Activated T-cell treated with anti-CD3 and anti-CD28 coated beads, Interleukin-2, amount 50 U/mL, for 72 hours (primary cell): ENCODE measurements around the gene SCYL1. TPM values are rescaled to one million over a fixed set of nuclear protein-coding genes. Genes with fewer than 3 reads are reported as not detected.

Source experiments
- ATAC-seq, 2 donors: fragments of 150-1000 bp; cut with Tn5 transposase; replicated peaks in 1 of 2; 2 replicates each; pipeline ENCODE4 v1.10.0; 2021; ENCODE audit warnings: moderate library complexity in 2 of 2, mild to moderate bottlenecking in 1 of 2
- DNase-seq, 2 donors: peaks; one replicate each; pipeline ENCODE4 v3.0.0; 2021 to 2022; ENCODE audit warnings: mixed read lengths in 1 of 2
- H3K27ac Mint-ChIP-seq: one replicate; pipeline ENCODE4 v1.8.0; 2022; ENCODE audit warnings: mild to moderate bottlenecking, moderate library complexity, mixed read lengths
- H3K27me3 Mint-ChIP-seq: one replicate; pipeline ENCODE4 v1.8.0; 2022; ENCODE audit warnings: low read depth, mixed read lengths
- H3K36me3 Mint-ChIP-seq, 2 donors: one replicate each; pipeline ENCODE4 v1.8.0; 2022; ENCODE audit warnings: mixed read lengths in 2 of 2, mild to moderate bottlenecking in 1 of 2; ENCODE audit not compliant: insufficient read depth in 2 of 2
- H3K4me1 Mint-ChIP-seq: one replicate; pipeline ENCODE4 v1.8.0; 2022; ENCODE audit warnings: low read depth, mixed read lengths
- H3K4me3 Mint-ChIP-seq, 2 donors: one replicate each; pipeline ENCODE4 v1.8.0; 2022; ENCODE audit warnings: mild to moderate bottlenecking in 2 of 2, mixed read lengths in 2 of 2, moderate library complexity in 2 of 2
- H3K9me3 Mint-ChIP-seq, 2 donors: one replicate each; pipeline ENCODE4 v1.8.0; 2022; ENCODE audit warnings: mixed read lengths in 2 of 2
- total RNA-seq, 2 donors: library from RNA; stranded (reverse); gene quantifications; one replicate each; pipeline ENCODE4 v1.2.3, GENCODE V29; 2022

Gene SCYL1
- total RNA-seq, 2 donors from 2014 or later: 77.9 to 83.4 TPM

DNA sequence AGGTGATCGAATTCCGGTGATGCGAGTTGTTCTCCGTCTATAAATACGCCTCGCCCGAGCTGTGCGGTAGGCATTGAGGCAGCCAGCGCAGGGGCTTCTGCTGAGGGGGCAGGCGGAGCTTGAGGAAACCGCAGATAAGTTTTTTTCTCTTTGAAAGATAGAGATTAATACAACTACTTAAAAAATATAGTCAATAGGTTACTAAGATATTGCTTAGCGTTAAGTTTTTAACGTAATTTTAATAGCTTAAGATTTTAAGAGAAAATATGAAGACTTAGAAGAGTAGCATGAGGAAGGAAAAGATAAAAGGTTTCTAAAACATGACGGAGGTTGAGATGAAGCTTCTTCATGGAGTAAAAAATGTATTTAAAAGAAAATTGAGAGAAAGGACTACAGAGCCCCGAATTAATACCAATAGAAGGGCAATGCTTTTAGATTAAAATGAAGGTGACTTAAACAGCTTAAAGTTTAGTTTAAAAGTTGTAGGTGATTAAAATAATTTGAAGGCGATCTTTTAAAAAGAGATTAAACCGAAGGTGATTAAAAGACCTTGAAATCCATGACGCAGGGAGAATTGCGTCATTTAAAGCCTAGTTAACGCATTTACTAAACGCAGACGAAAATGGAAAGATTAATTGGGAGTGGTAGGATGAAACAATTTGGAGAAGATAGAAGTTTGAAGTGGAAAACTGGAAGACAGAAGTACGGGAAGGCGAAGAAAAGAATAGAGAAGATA is 25.7 kb upstream of the SCYL1 start, which contains the start of gene MALAT1:
MALAT1 (plus strand) TSS at position 69 of the 736 bp plus-strand sequence.
- no peak within 1 kb of the TSS for H3K4me3 Mint-ChIP-seq
- H3K4me1 Mint-ChIP-seq: peaks cover 33% of the 10 kb centered on the region

GRCh38 chr11:65499713-65500386 is 25.0 kb upstream of the SCYL1 start:
- ATAC-seq: no peak
- Mint-ChIP-seq H3K36me3 (peaks cover 14 to 28% of the 10 kb centered on the region in 2 donors), H3K4me3 (no peak overlapping the region), H3K9me3 (no peaks in the 10 kb centered on the region), H3K27me3 (no peaks in the 10 kb centered on the region), H3K4me1 (peaks cover 33% of the 10 kb centered on the region), H3K27ac (no peak overlapping the region)
- no peak for DNase-seq

More for the DNA sequence above, 25.7 kb upstream of the SCYL1 start, which contains the start of gene MALAT1:
- Mint-ChIP-seq H3K27me3 (no peaks in the 10 kb centered on the region), H3K36me3 (peaks cover 7 to 23% of the 10 kb centered on the region in 2 donors), H3K27ac (no peak within 1 kb of the TSS), H3K9me3 (no peaks in the 10 kb centered on the region)
- DNase-seq: peak; percentile 92 to 95
- ATAC-seq: peak; percentile 14 to 23

DNA sequence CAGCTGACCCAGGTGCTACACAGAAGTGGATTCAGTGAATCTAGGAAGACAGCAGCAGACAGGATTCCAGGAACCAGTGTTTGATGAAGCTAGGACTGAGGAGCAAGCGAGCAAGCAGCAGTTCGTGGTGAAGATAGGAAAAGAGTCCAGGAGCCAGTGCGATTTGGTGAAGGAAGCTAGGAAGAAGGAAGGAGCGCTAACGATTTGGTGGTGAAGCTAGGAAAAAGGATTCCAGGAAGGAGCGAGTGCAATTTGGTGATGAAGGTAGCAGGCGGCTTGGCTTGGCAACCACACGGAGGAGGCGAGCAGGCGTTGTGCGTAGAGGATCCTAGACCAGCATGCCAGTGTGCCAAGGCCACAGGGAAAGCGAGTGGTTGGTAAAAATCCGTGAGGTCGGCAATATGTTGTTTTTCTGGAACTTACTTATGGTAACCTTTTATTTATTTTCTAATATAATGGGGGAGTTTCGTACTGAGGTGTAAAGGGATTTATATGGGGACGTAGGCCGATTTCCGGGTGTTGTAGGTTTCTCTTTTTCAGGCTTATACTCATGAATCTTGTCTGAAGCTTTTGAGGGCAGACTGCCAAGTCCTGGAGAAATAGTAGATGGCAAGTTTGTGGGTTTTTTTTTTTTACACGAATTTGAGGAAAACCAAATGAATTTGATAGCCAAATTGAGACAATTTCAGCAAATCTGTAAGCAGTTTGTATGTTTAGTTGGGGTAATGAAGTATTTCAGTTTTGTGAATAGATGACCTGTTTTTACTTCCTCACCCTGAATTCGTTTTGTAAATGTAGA is 24.3 kb upstream of the SCYL1 start:
- Mint-ChIP-seq H3K36me3 (peaks cover 19 to 31% of the 10 kb centered on the region in 2 donors), H3K4me3 (no peak overlapping the region), H3K27ac (no peak overlapping the region), H3K9me3 (no peaks in the 10 kb centered on the region), H3K27me3 (no peaks in the 10 kb centered on the region), H3K4me1 (peaks cover 35% of the 10 kb centered on the region)
- ATAC-seq (no peak), DNase-seq (peak in 1 of 2 donors; percentile 56)

DNA sequence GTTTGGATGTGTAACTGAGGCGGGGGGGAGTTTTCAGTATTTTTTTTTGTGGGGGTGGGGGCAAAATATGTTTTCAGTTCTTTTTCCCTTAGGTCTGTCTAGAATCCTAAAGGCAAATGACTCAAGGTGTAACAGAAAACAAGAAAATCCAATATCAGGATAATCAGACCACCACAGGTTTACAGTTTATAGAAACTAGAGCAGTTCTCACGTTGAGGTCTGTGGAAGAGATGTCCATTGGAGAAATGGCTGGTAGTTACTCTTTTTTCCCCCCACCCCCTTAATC is 23.8 kb upstream of the SCYL1 start:
- H3K27me3 Mint-ChIP-seq: no peaks in the 10 kb centered on the region
- peaks cover 23 to 34% of the 10 kb centered on the region in 2 donors for H3K36me3 Mint-ChIP-seq
- ATAC-seq (no peak), DNase-seq (no peak)
- no peak overlapping the region for H3K27ac Mint-ChIP-seq
- peaks cover 35% of the 10 kb centered on the region for H3K4me1 Mint-ChIP-seq
- H3K4me3 Mint-ChIP-seq: no peak overlapping the region
- no peaks in the 10 kb centered on the region for H3K9me3 Mint-ChIP-seq

DNA sequence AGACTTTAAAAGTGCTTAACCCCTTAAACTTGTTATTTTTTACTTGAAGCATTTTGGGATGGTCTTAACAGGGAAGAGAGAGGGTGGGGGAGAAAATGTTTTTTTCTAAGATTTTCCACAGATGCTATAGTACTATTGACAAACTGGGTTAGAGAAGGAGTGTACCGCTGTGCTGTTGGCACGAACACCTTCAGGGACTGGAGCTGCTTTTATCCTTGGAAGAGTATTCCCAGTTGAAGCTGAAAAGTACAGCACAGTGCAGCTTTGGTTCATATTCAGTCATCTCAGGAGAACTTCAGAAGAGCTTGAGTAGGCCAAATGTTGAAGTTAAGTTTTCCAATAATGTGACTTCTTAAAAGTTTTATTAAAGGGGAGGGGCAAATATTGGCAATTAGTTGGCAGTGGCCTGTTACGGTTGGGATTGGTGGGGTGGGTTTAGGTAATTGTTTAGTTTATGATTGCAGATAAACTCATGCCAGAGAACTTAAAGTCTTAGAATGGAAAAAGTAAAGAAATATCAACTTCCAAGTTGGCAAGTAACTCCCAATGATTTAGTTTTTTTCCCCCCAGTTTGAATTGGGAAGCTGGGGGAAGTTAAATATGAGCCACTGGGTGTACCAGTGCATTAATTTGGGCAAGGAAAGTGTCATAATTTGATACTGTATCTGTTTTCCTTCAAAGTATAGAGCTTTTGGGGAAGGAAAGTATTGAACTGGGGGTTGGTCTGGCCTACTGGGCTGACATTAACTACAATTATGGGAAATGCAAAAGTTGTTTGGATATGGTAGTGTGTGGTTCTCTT is 23.2 kb upstream of the SCYL1 start:
- DNase-seq: no peak
- ATAC-seq: no peak
- H3K27ac Mint-ChIP-seq: no peak overlapping the region

GRCh38 chr11:65502274-65502554 is 22.7 kb upstream of the SCYL1 start:
- H3K27ac Mint-ChIP-seq: no peak overlapping the region
- H3K36me3 Mint-ChIP-seq: peaks cover 31 to 38% of the 10 kb centered on the region in 2 donors
- no peak for DNase-seq
- no peak overlapping the region for H3K4me3 Mint-ChIP-seq
- ATAC-seq: no peak
- H3K4me1 Mint-ChIP-seq: peaks cover 35% of the 10 kb centered on the region
- no peaks in the 10 kb centered on the region for H3K27me3 Mint-ChIP-seq
- H3K9me3 Mint-ChIP-seq: no peaks in the 10 kb centered on the region

More for the DNA sequence above, 23.2 kb upstream of the SCYL1 start:
- Mint-ChIP-seq H3K27me3 (no peaks in the 10 kb centered on the region), H3K4me3 (no peak overlapping the region), H3K4me1 (peaks cover 35% of the 10 kb centered on the region), H3K36me3 (peaks cover 28 to 38% of the 10 kb centered on the region in 2 donors), H3K9me3 (no peaks in the 10 kb centered on the region)

- Mint-ChIP-seq H3K27ac (no peak overlapping the region), H3K9me3 (no peaks in the 10 kb centered on the region), H3K4me3 (no peak overlapping the region), H3K36me3 (peaks cover 31 to 38% of the 10 kb centered on the region in 2 donors), H3K27me3 (no peaks in the 10 kb centered on the region), H3K4me1 (peaks cover 40% of the 10 kb centered on the region)
- ATAC-seq: no peak
- DNase-seq: no peak
Measured at GRCh38 chr11:65502555-65503367, 22.1 kb upstream of the SCYL1 start.

DNA sequence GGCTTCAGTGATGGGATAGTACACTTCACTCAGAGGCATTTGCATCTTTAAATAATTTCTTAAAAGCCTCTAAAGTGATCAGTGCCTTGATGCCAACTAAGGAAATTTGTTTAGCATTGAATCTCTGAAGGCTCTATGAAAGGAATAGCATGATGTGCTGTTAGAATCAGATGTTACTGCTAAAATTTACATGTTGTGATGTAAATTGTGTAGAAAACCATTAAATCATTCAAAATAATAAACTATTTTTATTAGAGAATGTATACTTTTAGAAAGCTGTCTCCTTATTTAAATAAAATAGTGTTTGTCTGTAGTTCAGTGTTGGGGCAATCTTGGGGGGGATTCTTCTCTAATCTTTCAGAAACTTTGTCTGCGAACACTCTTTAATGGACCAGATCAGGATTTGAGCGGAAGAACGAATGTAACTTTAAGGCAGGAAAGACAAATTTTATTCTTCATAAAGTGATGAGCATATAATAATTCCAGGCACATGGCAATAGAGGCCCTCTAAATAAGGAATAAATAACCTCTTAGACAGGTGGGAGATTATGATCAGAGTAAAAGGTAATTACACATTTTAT is 21.4 kb upstream of the SCYL1 start:
- H3K4me3 Mint-ChIP-seq: no peak overlapping the region
- ATAC-seq (no peak), DNase-seq (no peak)
- H3K4me1 Mint-ChIP-seq: peaks cover 43% of the 10 kb centered on the region
- H3K9me3 Mint-ChIP-seq: no peaks in the 10 kb centered on the region
- H3K27ac Mint-ChIP-seq: no peak overlapping the region
- H3K27me3 Mint-ChIP-seq: no peaks in the 10 kb centered on the region
- H3K36me3 Mint-ChIP-seq: peaks cover 31 to 38% of the 10 kb centered on the region in 2 donors

GRCh38 chr11:65503949-65504673 is 20.8 kb upstream of the SCYL1 start:
- Mint-ChIP-seq H3K4me1 (peaks cover 44% of the 10 kb centered on the region), H3K27me3 (no peaks in the 10 kb centered on the region), H3K36me3 (peaks cover 31 to 36% of the 10 kb centered on the region in 2 donors), H3K27ac (no peak overlapping the region), H3K9me3 (no peaks in the 10 kb centered on the region), H3K4me3 (no peak overlapping the region)
- DNase-seq (no peak), ATAC-seq (no peak)

DNA sequence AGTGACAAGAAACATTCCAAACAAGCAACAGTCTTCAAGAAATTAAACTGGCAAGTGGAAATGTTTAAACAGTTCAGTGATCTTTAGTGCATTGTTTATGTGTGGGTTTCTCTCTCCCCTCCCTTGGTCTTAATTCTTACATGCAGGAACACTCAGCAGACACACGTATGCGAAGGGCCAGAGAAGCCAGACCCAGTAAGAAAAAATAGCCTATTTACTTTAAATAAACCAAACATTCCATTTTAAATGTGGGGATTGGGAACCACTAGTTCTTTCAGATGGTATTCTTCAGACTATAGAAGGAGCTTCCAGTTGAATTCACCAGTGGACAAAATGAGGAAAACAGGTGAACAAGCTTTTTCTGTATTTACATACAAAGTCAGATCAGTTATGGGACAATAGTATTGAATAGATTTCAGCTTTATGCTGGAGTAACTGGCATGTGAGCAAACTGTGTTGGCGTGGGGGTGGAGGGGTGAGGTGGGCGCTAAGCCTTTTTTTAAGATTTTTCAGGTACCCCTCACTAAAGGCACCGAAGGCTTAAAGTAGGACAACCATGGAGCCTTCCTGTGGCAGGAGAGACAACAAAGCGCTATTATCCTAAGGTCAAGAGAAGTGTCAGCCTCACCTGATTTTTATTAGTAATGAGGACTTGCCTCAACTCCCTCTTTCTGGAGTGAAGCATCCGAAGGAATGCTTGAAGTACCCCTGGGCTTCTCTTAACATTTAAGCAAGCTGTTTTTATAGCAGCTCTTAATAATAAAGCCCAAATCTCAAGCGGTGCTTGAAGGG is 20.0 kb upstream of the SCYL1 start:
- peaks cover 31 to 36% of the 10 kb centered on the region in 2 donors for H3K36me3 Mint-ChIP-seq
- no peak overlapping the region for H3K27ac Mint-ChIP-seq
- DNase-seq: no peak
- peaks cover 51% of the 10 kb centered on the region for H3K4me1 Mint-ChIP-seq
- no peaks in the 10 kb centered on the region for H3K9me3 Mint-ChIP-seq
- no peak for ATAC-seq
- no peaks in the 10 kb centered on the region for H3K27me3 Mint-ChIP-seq
- H3K4me3 Mint-ChIP-seq: no peak overlapping the region
